ENCODE measurements around the gene TARS3.

- TF ChIP-seq POLR2A (IDR thresholded peaks at IDR 0.05; ENCODE audit: low read length): no peak
- TF ChIP-seq GATA1 (IDR thresholded peaks at IDR 0.05; ENCODE audit: low read depth, low read length): no peak
Measured at GRCh38 chr15:101725073-101725472, 800 bp upstream of the TARS3 start.
